Neural cell (in vitro differentiated cells): ENCODE data around the gene COL27A1.

Experiments
- EP300 ChIP-seq: fragments of 450-650 bp; conservative IDR thresholded peaks from 2 replicates; pipeline ENCODE4 v1.6.1; 2014; ENCODE audit warnings: antibody characterized with exemption, mild to moderate bottlenecking, moderate library complexity; ENCODE audit not compliant: poor library complexity, severe bottlenecking
- EZH2 ChIP-seq: fragments of 200-600, 300-800 bp; shearing (Covaris generic), sonication (generic); IDR thresholded peaks from 2 replicates; pipeline ENCODE4 v1.6.1; 2014; ENCODE audit warnings: antibody characterized with exemption, low read length, borderline replicate concordance, mild to moderate bottlenecking; ENCODE audit not compliant: insufficient read depth, poor library complexity, severe bottlenecking
- POLR2AphosphoS5 ChIP-seq: IDR thresholded peaks from 2 replicates; pipeline ENCODE4 v1.6.1; 2012
- TF ChIP-seq, protein P1 (sequence below): fragments of 450-650 bp; IDR thresholded peaks from 2 replicates; pipeline ENCODE4 v1.5.1; 2014; ENCODE audit warnings: antibody characterized with exemption, mild to moderate bottlenecking, moderate library complexity; ENCODE audit not compliant: poor library complexity, severe bottlenecking
- TF ChIP-seq, protein P2 (sequence below): IDR thresholded peaks from 2 replicates; pipeline ENCODE4 v1.6.1; 2012; ENCODE audit warnings: borderline replicate concordance

DNA sequence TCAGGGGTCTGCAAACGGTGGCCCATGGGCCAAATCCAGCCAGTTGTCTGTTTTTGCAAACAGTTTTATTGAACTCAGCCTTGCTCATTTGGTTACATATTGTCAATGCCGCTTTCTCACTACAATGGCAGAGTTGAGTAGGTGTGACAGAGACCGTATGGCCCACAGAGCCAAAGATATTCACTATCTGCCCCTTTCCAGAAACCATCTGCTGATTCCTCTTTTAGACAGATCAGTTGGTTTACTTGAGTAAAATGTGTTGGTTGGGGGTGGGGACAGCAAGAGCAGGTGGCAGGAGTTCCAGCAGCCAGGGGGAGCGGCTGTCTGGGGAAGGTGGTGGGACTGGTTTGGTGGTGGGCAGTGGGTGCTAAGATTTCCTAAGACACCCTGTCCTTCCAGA is 54.8 kb downstream of the COL27A1 start:
- no peak for TF ChIP-seq EZH2
- TF ChIP-seq, protein P1, sequence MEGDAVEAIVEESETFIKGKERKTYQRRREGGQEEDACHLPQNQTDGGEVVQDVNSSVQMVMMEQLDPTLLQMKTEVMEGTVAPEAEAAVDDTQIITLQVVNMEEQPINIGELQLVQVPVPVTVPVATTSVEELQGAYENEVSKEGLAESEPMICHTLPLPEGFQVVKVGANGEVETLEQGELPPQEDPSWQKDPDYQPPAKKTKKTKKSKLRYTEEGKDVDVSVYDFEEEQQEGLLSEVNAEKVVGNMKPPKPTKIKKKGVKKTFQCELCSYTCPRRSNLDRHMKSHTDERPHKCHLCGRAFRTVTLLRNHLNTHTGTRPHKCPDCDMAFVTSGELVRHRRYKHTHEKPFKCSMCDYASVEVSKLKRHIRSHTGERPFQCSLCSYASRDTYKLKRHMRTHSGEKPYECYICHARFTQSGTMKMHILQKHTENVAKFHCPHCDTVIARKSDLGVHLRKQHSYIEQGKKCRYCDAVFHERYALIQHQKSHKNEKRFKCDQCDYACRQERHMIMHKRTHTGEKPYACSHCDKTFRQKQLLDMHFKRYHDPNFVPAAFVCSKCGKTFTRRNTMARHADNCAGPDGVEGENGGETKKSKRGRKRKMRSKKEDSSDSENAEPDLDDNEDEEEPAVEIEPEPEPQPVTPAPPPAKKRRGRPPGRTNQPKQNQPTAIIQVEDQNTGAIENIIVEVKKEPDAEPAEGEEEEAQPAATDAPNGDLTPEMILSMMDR, result no peak
- TF ChIP-seq, protein P2, sequence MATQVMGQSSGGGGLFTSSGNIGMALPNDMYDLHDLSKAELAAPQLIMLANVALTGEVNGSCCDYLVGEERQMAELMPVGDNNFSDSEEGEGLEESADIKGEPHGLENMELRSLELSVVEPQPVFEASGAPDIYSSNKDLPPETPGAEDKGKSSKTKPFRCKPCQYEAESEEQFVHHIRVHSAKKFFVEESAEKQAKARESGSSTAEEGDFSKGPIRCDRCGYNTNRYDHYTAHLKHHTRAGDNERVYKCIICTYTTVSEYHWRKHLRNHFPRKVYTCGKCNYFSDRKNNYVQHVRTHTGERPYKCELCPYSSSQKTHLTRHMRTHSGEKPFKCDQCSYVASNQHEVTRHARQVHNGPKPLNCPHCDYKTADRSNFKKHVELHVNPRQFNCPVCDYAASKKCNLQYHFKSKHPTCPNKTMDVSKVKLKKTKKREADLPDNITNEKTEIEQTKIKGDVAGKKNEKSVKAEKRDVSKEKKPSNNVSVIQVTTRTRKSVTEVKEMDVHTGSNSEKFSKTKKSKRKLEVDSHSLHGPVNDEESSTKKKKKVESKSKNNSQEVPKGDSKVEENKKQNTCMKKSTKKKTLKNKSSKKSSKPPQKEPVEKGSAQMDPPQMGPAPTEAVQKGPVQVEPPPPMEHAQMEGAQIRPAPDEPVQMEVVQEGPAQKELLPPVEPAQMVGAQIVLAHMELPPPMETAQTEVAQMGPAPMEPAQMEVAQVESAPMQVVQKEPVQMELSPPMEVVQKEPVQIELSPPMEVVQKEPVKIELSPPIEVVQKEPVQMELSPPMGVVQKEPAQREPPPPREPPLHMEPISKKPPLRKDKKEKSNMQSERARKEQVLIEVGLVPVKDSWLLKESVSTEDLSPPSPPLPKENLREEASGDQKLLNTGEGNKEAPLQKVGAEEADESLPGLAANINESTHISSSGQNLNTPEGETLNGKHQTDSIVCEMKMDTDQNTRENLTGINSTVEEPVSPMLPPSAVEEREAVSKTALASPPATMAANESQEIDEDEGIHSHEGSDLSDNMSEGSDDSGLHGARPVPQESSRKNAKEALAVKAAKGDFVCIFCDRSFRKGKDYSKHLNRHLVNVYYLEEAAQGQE, result no peak
- no peak for TF ChIP-seq EP300
- TF ChIP-seq POLR2AphosphoS5, result no peak
